BLaER1 (cell line): ENCODE measurements around the gene AZU1.

Experiments used
- H3K27ac ChIP-seq: shearing (Covaris generic); formaldehyde crosslinking; 2 replicates; pipeline ENCODE4 v1.8.1; 2022
- H3K27me3 ChIP-seq: shearing (Covaris generic); formaldehyde crosslinking; 2 replicates; pipeline ENCODE4 v1.8.1; 2022
- H3K36me3 ChIP-seq: shearing (Covaris generic); formaldehyde crosslinking; 2 replicates; pipeline ENCODE4 v1.8.1; 2022
- H3K4me1 ChIP-seq: shearing (Covaris generic); formaldehyde crosslinking; 2 replicates; pipeline ENCODE4 v1.8.1; 2022
- H3K4me2 ChIP-seq: shearing (Covaris generic); formaldehyde crosslinking; 2 replicates; pipeline ENCODE4 v1.8.1; 2022
- H3K4me3 ChIP-seq: shearing (Covaris generic); formaldehyde crosslinking; 2 replicates; pipeline ENCODE4 v1.8.1; 2022
- H3K9ac ChIP-seq: shearing (Covaris generic); formaldehyde crosslinking; 2 replicates; pipeline ENCODE4 v1.8.1; 2022
- H3K9me3 ChIP-seq: shearing (Covaris generic); formaldehyde crosslinking; 2 replicates; pipeline ENCODE4 v1.8.1; 2022
- H4K20me1 ChIP-seq: shearing (Covaris generic); formaldehyde crosslinking; 2 replicates; pipeline ENCODE4 v1.8.1; 2022
- Cebpa-rat ChIP-seq: shearing (Covaris generic); IDR thresholded peaks from 2 replicates; pipeline ENCODE4 v1.8.1; 2022

Gene AZU1

DNA sequence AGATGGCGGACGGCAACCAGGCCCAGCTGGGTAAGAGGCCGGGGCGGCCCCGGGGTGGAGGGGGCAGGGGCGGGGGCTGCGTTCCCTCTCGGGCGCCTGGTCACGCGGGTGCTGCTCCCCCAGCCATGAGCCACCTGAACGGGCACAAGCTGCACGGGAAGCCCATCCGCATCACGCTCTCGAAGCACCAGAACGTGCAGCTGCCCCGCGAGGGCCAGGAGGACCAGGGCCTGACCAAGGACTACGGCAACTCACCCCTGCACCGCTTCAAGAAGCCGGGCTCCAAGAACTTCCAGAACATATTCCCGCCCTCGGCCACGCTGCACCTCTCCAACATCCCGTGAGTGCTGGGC lies 19.2 kb upstream of the AZU1 start:
- H3K4me3 ChIP-seq = no peak overlapping the region
- H3K27me3 ChIP-seq = no peaks in the 10 kb centered on the region
- no peak overlapping the region for H3K4me2 ChIP-seq
- peaks cover 98% of the 10 kb centered on the region for H4K20me1 ChIP-seq
- H3K4me1 ChIP-seq = no peaks in the 10 kb centered on the region
- no peak overlapping the region for H3K27ac ChIP-seq
- H3K9ac ChIP-seq = no peak overlapping the region
- no peak for TF ChIP-seq Cebpa-rat
- no peaks in the 10 kb centered on the region for H3K9me3 ChIP-seq
- H3K36me3 ChIP-seq = peaks cover 98% of the 10 kb centered on the region

- Histone ChIP-seq H3K4me2 (no peak overlapping the region), H4K20me1 (peaks cover 98% of the 10 kb centered on the region), H3K27me3 (no peaks in the 10 kb centered on the region)
Measured at GRCh38 chr19:810077-810855, 17.4 kb upstream of the AZU1 start.

GRCh38 chr19:810883-811489 lies 16.7 kb upstream of the AZU1 start:
- TF ChIP-seq Cebpa-rat = no peak
- Histone ChIP-seq H4K20me1 (peaks cover 97% of the 10 kb centered on the region), H3K36me3 (peaks cover 98% of the 10 kb centered on the region), H3K4me2 (no peak overlapping the region), H3K4me1 (no peaks in the 10 kb centered on the region), H3K27me3 (no peaks in the 10 kb centered on the region), H3K9me3 (no peaks in the 10 kb centered on the region), H3K9ac (no peak overlapping the region), H3K4me3 (no peak overlapping the region), H3K27ac (no peak overlapping the region)

More at GRCh38 chr19:810077-810855, 17.4 kb upstream of the AZU1 start:
- H3K4me1 ChIP-seq = no peaks in the 10 kb centered on the region
- no peak overlapping the region for H3K4me3 ChIP-seq
- peaks cover 98% of the 10 kb centered on the region for H3K36me3 ChIP-seq
- no peak for TF ChIP-seq Cebpa-rat
- no peak overlapping the region for H3K9ac ChIP-seq
- no peaks in the 10 kb centered on the region for H3K9me3 ChIP-seq
- no peak overlapping the region for H3K27ac ChIP-seq

DNA sequence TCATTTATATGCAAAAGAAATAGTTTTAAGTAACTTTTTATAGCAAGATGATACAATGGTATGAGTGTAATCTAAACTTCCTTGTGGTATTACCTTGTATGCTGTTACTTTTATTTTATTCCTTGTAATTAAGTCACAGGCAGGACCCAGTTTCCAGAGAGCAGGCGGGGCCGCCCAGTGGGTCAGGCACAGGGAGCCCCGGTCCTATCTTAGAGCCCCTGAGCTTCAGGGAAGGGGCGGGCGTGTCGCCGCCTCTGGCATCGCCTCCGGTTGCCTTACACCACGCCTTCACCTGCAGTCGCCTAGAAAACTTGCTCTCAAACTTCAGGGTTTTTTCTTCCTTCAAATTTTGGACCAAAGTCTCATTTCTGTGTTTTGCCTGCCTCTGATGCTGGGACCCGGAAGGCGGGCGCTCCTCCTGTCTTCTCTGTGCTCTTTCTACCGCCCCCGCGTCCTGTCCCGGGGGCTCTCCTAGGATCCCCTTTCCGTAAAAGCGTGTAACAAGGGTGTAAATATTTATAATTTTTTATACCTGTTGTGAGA lies 16.1 kb upstream of the AZU1 start:
- H3K4me2 ChIP-seq = no peak overlapping the region
- H3K27me3 ChIP-seq = no peaks in the 10 kb centered on the region
- TF ChIP-seq Cebpa-rat = no peak
- H3K27ac ChIP-seq = no peak overlapping the region
- no peak overlapping the region for H3K9ac ChIP-seq
- H3K9me3 ChIP-seq = no peaks in the 10 kb centered on the region
- H3K4me1 ChIP-seq = no peaks in the 10 kb centered on the region
- no peak overlapping the region for H3K4me3 ChIP-seq
- H3K36me3 ChIP-seq = peaks cover 92% of the 10 kb centered on the region
- H4K20me1 ChIP-seq = peaks cover 91% of the 10 kb centered on the region

DNA sequence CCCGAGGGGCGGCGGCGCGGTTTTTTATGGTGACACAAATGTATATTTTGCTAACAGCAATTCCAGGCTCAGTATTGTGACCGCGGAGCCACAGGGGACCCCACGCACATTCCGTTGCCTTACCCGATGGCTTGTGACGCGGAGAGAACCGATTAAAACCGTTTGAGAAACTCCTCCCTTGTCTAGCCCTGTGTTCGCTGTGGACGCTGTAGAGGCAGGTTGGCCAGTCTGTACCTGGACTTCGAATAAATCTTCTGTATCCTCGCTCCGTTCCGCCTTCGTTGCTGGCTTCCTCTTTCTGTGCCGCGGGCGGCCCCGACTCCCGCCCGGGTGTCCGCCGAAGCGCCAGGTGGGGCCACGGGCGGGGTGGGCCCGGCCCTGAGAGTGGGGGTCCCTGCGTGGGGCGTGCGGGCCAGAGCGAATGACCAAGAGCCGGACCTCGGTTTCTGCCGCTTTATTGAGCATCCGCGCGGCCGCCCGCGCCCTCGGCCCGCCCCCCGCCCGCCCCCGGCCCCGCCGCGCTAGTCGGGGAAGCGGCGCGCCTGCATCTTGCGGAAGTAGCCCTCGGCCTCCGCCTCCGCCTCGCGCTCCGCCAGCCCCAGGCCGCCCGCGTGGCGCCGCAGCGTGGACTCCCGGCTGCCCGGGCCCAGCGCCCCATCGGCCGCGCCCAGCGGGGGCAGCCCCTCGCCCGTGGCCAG lies 15.4 kb upstream of the AZU1 start:
- H4K20me1 ChIP-seq = peaks cover 85% of the 10 kb centered on the region
- no peaks in the 10 kb centered on the region for H3K9me3 ChIP-seq
- no peaks in the 10 kb centered on the region for H3K27me3 ChIP-seq
- peaks cover 86% of the 10 kb centered on the region for H3K36me3 ChIP-seq
- no peak overlapping the region for H3K27ac ChIP-seq
- H3K4me3 ChIP-seq = no peak overlapping the region
- no peak overlapping the region for H3K4me2 ChIP-seq
- H3K9ac ChIP-seq = no peak overlapping the region
- no peak for TF ChIP-seq Cebpa-rat
- no peaks in the 10 kb centered on the region for H3K4me1 ChIP-seq

DNA sequence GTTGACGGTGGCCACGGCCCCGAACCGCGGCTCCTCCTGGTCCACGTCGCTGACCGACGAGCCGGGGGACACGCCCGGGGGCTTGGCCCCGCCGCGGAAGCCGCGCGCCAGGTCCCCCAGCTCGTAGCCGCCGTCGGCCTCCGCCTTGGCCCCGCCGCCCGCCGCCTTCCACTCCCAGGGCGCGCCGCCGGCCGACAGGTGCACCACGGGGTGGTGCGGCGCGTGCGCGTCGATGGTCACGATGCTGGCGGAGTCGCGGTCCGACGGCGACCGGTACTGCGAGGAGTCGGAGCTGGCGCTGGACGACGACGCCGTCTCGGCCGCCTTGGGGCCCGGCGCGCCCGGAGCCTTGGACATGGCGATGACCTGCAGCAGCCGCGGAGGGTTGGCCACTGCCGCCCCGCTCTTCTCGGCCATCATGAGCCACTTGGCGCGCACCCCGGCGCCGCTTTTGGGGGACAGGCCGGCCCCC lies 14.9 kb upstream of the AZU1 start:
- no peak overlapping the region for H3K9ac ChIP-seq
- no peak for TF ChIP-seq Cebpa-rat
- H3K27ac ChIP-seq = no peak overlapping the region
- peaks cover 80% of the 10 kb centered on the region for H3K36me3 ChIP-seq
- H3K9me3 ChIP-seq = no peaks in the 10 kb centered on the region
- H3K4me3 ChIP-seq = no peak overlapping the region
- H3K4me1 ChIP-seq = no peaks in the 10 kb centered on the region
- H3K27me3 ChIP-seq = no peaks in the 10 kb centered on the region
- peaks cover 79% of the 10 kb centered on the region for H4K20me1 ChIP-seq
- no peak overlapping the region for H3K4me2 ChIP-seq

DNA sequence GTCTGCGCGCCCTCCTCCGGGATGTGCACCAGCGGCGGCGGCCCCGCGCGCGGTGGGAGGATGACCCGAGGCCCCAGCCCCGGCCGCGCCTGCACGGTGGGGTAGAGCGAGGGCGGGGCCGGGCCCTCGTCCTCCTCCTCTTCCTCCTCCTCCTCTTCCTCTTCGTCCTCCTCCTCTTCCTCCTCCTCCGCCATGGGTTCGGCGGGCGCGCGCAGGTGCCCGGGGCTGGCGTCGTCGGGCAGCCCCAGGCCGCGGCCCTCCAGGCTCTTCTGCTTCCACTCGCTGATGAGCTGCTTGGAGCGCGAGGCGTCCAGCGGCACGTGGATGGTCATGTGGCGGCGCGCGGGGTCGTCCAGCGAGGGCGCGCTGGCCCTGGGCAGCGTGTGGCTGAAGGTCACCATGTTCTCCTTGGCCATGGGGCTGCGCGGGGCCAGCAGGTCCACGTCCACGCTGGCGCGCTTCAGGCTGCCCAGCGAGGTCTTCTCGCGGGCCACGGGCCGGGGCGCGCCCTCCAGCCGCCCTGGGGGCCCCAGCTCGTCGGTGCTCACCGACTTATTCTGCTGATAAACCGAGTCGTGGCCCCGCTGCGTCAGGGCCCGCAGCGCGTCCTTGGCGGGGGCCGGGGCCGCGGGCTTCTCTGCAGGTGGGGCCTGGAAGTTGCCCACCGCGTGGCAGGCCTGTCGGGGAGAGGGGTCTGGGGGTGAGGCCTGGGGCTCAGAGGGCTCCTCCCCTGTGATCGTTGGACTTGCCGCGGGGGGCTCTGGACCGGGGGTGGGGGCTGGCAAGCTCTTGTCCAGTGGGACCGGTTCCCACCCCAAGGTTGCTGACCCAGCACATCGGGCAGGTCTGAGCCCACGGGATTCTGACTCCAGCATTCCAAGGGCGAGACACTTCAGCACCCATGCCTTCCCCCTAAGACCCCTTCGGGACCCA lies 14.2 kb upstream of the AZU1 start:
- no peak overlapping the region for H3K4me3 ChIP-seq

DNA sequence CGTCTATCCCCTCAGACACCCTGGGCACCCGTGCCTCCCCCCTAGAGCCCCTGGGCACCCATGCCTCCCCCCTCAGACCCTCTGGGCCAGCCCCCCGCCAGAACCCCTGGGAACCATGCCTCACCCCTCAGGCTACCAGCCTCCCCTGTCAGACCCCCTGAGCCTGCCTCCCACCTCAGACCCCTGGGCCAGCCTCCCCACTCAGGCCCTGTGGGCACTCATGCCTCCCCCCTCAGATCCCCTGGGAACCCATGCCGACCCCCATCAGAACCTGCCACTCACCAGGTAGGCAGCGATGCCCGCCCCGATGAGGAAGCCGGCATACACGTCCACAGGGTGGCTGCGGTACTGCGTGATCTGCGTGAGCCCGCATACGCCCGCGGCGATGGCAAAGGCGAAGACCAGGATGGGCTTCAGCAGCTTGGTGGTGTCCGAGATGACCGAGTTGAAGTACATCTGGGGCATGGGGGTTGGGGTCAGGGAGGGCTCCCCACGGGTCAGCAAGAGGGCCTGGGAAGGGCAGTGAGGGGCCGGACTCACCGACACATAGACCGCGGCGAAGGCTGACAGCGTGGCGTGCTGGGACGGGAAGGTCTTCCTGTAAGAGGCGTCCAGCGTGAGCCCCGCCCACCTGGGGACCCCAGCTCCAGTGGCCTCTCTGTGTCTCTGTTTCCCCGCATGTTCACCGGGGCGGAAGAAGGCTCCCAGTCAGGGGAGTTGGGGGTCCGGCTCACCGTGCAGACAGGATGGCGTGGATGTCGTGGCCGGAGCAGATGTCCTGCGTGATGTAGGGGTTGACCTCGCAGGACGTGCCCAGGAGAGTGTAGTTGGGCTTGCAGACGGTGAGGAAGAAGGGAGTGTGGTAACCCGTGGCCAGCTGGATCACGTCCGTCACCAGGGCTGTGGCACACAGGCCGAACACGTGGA lies 13.2 kb upstream of the AZU1 start:
- TF ChIP-seq Cebpa-rat = no peak
- no peak overlapping the region for H3K27ac ChIP-seq
- H3K9me3 ChIP-seq = no peaks in the 10 kb centered on the region
- peaks cover 63% of the 10 kb centered on the region for H4K20me1 ChIP-seq
- peaks cover 5% of the 10 kb centered on the region for H3K27me3 ChIP-seq
- H3K4me1 ChIP-seq = no peaks in the 10 kb centered on the region
- H3K36me3 ChIP-seq = peaks cover 65% of the 10 kb centered on the region
- H3K4me3 ChIP-seq = no peak overlapping the region
- no peak overlapping the region for H3K9ac ChIP-seq
- H3K4me2 ChIP-seq = no peak overlapping the region

More for the DNA sequence above, 14.2 kb upstream of the AZU1 start:
- H3K9ac ChIP-seq = no peak overlapping the region
- no peaks in the 10 kb centered on the region for H3K9me3 ChIP-seq
- H3K4me2 ChIP-seq = no peak overlapping the region
- H3K4me1 ChIP-seq = no peaks in the 10 kb centered on the region
- H3K36me3 ChIP-seq = peaks cover 74% of the 10 kb centered on the region
- TF ChIP-seq Cebpa-rat = no peak
- peaks cover 72% of the 10 kb centered on the region for H4K20me1 ChIP-seq
- H3K27ac ChIP-seq = no peak overlapping the region
- no peaks in the 10 kb centered on the region for H3K27me3 ChIP-seq
